Esophagus squamous epithelium (tissue), 4 donors: ENCODE data around the gene HTR3A.

ENCODE experiments used
- POLR2A ChIP-seq, 4 donors: fragments of 450-650 bp; IDR thresholded peaks; one replicate each; pipeline ENCODE4 v1.6.1; 2017; ENCODE audit warnings: antibody characterized with exemption in 4 of 4, mild to moderate bottlenecking in 4 of 4, moderate library complexity in 3 of 4
- TF ChIP-seq, protein P1 (sequence below), 6 experiments: fragments of 450-650 bp in 4 of 6; fragments of 200-600 bp in 2 of 6; sonication (generic) in 2 of 6; IDR thresholded peaks; one replicate each; pipeline ENCODE4 v1.5.1; 2016 to 2019; ENCODE audit warnings: antibody characterized with exemption in 6 of 6, mild to moderate bottlenecking in 4 of 6, moderate library complexity in 4 of 6

DNA sequence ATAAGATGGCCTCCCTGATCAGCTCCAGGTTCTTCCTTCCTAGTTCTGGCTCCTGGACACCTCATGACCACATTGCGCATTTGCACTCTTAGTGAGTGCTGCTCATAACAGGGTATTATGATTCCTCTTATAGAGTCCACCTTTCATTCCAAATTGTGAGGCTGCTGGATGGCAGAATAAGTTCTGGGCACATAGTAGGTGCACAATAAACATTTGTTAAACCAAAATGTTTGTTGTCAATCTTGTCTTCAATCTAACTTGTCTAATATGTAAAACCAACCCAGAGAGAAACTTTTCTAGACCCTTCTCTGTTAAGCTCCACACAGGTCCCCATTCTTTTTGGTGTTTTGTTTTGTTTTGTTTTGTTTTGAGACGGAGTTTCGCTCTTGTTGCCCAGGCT lies 62.0 kb downstream of the HTR3A start:
- TF ChIP-seq, protein P1, sequence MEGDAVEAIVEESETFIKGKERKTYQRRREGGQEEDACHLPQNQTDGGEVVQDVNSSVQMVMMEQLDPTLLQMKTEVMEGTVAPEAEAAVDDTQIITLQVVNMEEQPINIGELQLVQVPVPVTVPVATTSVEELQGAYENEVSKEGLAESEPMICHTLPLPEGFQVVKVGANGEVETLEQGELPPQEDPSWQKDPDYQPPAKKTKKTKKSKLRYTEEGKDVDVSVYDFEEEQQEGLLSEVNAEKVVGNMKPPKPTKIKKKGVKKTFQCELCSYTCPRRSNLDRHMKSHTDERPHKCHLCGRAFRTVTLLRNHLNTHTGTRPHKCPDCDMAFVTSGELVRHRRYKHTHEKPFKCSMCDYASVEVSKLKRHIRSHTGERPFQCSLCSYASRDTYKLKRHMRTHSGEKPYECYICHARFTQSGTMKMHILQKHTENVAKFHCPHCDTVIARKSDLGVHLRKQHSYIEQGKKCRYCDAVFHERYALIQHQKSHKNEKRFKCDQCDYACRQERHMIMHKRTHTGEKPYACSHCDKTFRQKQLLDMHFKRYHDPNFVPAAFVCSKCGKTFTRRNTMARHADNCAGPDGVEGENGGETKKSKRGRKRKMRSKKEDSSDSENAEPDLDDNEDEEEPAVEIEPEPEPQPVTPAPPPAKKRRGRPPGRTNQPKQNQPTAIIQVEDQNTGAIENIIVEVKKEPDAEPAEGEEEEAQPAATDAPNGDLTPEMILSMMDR (IDR thresholded peaks at IDR 0.05), result no peak
- TF ChIP-seq POLR2A (IDR thresholded peaks at IDR 0.05), result no peak
